Left lung (tissue), 14 donors: ENCODE data around the gene LMBR1. TPM values are rescaled to one million over a fixed set of nuclear protein-coding genes. Genes with fewer than 3 reads are reported as not detected.

ENCODE experiments used
- ATAC-seq: fragments of 200-7000 bp; cut with Tn5 transposase; one replicate; pipeline ENCODE4 v1.9.1; 2020; ENCODE audit warnings: moderate library complexity
- DNase-seq, 4 donors: peaks; one replicate each; pipeline ENCODE4 v3.0.0-alpha.2; 2013 to 2020
- H3K27ac ChIP-seq, 2 donors: fragments of 200-600 bp; sonication (generic) in 1 of 2; one replicate each; pipeline versions ENCODE4 v1.5.0 to v1.8.0; 2020 to 2021
- H3K27me3 ChIP-seq, 2 donors: fragments of 200-600 bp; sonication (generic) in 1 of 2; one replicate each; pipeline versions ENCODE4 v1.5.0 to v1.8.0; 2020 to 2021
- H3K36me3 ChIP-seq, 2 donors: fragments of 200-600 bp; sonication (generic) in 1 of 2; one replicate each; pipeline versions ENCODE4 v1.5.0 to v1.8.0; 2020 to 2021
- H3K4me1 ChIP-seq, 2 donors: fragments of 200-600 bp; one replicate each; pipeline ENCODE4 v1.8.0; 2021
- H3K4me3 ChIP-seq, 2 donors: fragments of 200-600 bp; sonication (generic) in 1 of 2; one replicate each; pipeline versions ENCODE4 v1.5.0 to v1.8.0; 2020 to 2021; ENCODE audit warnings: mild to moderate bottlenecking in 1 of 2
- H3K9me3 ChIP-seq, 2 donors: fragments of 200-600 bp; sonication (generic) in 1 of 2; one replicate each; pipeline versions ENCODE4 v1.5.0 to v1.8.0; 2020 to 2021
- CTCF ChIP-seq, 2 donors: fragments of 200-600 bp; sonication (generic) in 1 of 2; IDR thresholded peaks; one replicate each; pipeline versions ENCODE4 v1.5.0 to v1.8.0; 2021; ENCODE audit warnings: antibody characterized with exemption in 2 of 2
- intact Hi-C, 2 donors: fragments of 100-400 bp; cut with DNase I; formaldehyde crosslinking; loops; one replicate each; pipeline versions ENCODE4 v1.11.2 to v1.14.2; 2022
- long read RNA-seq, 12 donors: library from polyadenylated mRNA in 2 of 12; unstranded in 2 of 12; transcript quantifications; one replicate each; pipeline ENCODE4 v2.0.0 and lab custom pipeline, GENCODE V29; 2019 to 2026
- polyA plus RNA-seq, 6 donors: library from polyadenylated mRNA; unstranded; fragments of 120-200 nt; gene quantifications; one replicate each; pipeline ENCODE4 v1.2.1, GENCODE V29; 2013; ENCODE audit not compliant: insufficient read length in 6 of 6
- total RNA-seq, 2 donors: library from RNA; stranded (reverse); fragmentation: NEBNext Ultra II Directional; extraction: Animal tissue kit (Norgen Biotek cat#: 25700); gene quantifications; one replicate each; pipeline ENCODE4 v1.2.1, GENCODE V29; 2021
- donor health status: DM: no; HTN: yes; CAD: no.
- donor health status: DM: no; HTN: no; CAD: no.

LMBR1 gene
- total RNA-seq (10 to 100 TPM; 61.0 to 66.9 TPM), polyA plus RNA-seq (10 to 100 TPM; 54.7 to 71.1 (median 63.9) TPM)
- long read RNA-seq, donor 1, full-length matches to known transcripts, result 9 of 15 reads
- long read RNA-seq, donor 1, partial matches to known transcripts, result 6 of 15 reads
- long read RNA-seq, donor 1, other reads (novel, unspliced or antisense), result 0 of 15 reads
- long read RNA-seq, donor 2, full-length matches to known transcripts, result 9 of 15 reads
- long read RNA-seq, donor 2, partial matches to known transcripts, result 6 of 15 reads
- long read RNA-seq, donor 2, other reads (novel, unspliced or antisense), result 0 of 15 reads
- long read RNA-seq, donor 3, full-length matches to known transcripts, result 4 of 10 reads
- long read RNA-seq, donor 3, partial matches to known transcripts, result 0 of 10 reads
- long read RNA-seq, donor 3, other reads (novel, unspliced or antisense), result 6 of 10 reads
- long read RNA-seq, donor 4, full-length matches to known transcripts, result 2 of 6 reads
- long read RNA-seq, donor 4, partial matches to known transcripts, result 3 of 6 reads
- long read RNA-seq, donor 4, other reads (novel, unspliced or antisense), result 1 of 6 reads
- long read RNA-seq, donor 5, full-length matches to known transcripts, result 10 of 19 reads
- long read RNA-seq, donor 5, partial matches to known transcripts, result 9 of 19 reads
- long read RNA-seq, donor 5, other reads (novel, unspliced or antisense), result 0 of 19 reads
- long read RNA-seq, donor 6, full-length matches to known transcripts, result 8 of 8 reads
- long read RNA-seq, donor 6, partial matches to known transcripts, result 0 of 8 reads
- long read RNA-seq, donor 6, other reads (novel, unspliced or antisense), result 0 of 8 reads
- long read RNA-seq, donor 7, full-length matches to known transcripts, result 5 of 5 reads
- long read RNA-seq, donor 7, partial matches to known transcripts, result 0 of 5 reads
- long read RNA-seq, donor 7, other reads (novel, unspliced or antisense), result 0 of 5 reads
- long read RNA-seq, donor 8, full-length matches to known transcripts, result 7 of 7 reads
- long read RNA-seq, donor 8, partial matches to known transcripts, result 0 of 7 reads
- long read RNA-seq, donor 8, other reads (novel, unspliced or antisense), result 0 of 7 reads
- long read RNA-seq, donor 9, result 0 reads
- long read RNA-seq, donor 10, partial matches to known transcripts, result 0 of 2 reads
- long read RNA-seq, donor 10, other reads (novel, unspliced or antisense), result 2 of 2 reads
- long read RNA-seq, donor 11, full-length matches to known transcripts, result 10 of 19 reads
- long read RNA-seq, donor 11, partial matches to known transcripts, result 9 of 19 reads
- long read RNA-seq, donor 11, other reads (novel, unspliced or antisense), result 0 of 19 reads
- long read RNA-seq, donor 12, full-length matches to known transcripts, result 6 of 13 reads
- long read RNA-seq, donor 12, partial matches to known transcripts, result 7 of 13 reads
- long read RNA-seq, donor 12, other reads (novel, unspliced or antisense), result 0 of 13 reads

GRCh38 chr7:156892821-156893706 is at the start of gene LMBR1:
Gene LMBR1, minus strand, starts transcription at chr7:156893183. Its CDS starts 190 bp downstream, at chr7:156892993.
- H3K9me3 ChIP-seq, result no peaks in the 10 kb centered on the region
- DNase-seq (peak; percentile 95 to 98 (median 96)), ATAC-seq (peak; percentile 96)
- intact Hi-C loops, result no loop called here
- TF ChIP-seq CTCF (IDR thresholded peaks at IDR 0.05), result peak; percentile 66 to 83
- H3K4me1 ChIP-seq, result peaks cover 11 to 44% of the 10 kb centered on the region in 2 donors
- H3K4me3 ChIP-seq, result peak within 1 kb of the TSS; percentile 78 to 81
- no peaks in the 10 kb centered on the region for H3K27me3 ChIP-seq
- peak within 1 kb of the TSS; percentile 89 to 93 for H3K27ac ChIP-seq
- H3K36me3 ChIP-seq, result no peaks in the 10 kb centered on the region

- DNase-seq, result no peak
- no peak for TF ChIP-seq CTCF (IDR thresholded peaks at IDR 0.05)
- no peak overlapping the region for H3K4me3 ChIP-seq
- intact Hi-C loops, result no loop called here
- no peak overlapping the region for H3K27ac ChIP-seq
- H3K27me3 ChIP-seq, result peaks cover 0 to 40% of the 10 kb centered on the region in 2 donors
- H3K4me1 ChIP-seq, result no peaks in the 10 kb centered on the region
- peaks cover 0 to 1% of the 10 kb centered on the region in 2 donors for H3K9me3 ChIP-seq
- ATAC-seq, result peak; percentile 55
- no peaks in the 10 kb centered on the region for H3K36me3 ChIP-seq
Measured at GRCh38 chr7:156942708-156943090, 49.7 kb upstream of the LMBR1 start.

- Histone ChIP-seq H3K9me3 (peaks cover 0 to 1% of the 10 kb centered on the region in 2 donors), H3K27me3 (peaks cover 0 to 40% of the 10 kb centered on the region in 2 donors), H3K4me3 (no peak overlapping the region), H3K4me1 (no peaks in the 10 kb centered on the region), H3K36me3 (no peaks in the 10 kb centered on the region), H3K27ac (no peak overlapping the region)
- TF ChIP-seq CTCF (IDR thresholded peaks at IDR 0.05), result no peak
- intact Hi-C loops, result no loop called here
- DNase-seq (no peak), ATAC-seq (no peak)
Measured at GRCh38 chr7:156941393-156942182, 48.6 kb upstream of the LMBR1 start.
